ENCODE data around the gene TEX11.

DNA sequence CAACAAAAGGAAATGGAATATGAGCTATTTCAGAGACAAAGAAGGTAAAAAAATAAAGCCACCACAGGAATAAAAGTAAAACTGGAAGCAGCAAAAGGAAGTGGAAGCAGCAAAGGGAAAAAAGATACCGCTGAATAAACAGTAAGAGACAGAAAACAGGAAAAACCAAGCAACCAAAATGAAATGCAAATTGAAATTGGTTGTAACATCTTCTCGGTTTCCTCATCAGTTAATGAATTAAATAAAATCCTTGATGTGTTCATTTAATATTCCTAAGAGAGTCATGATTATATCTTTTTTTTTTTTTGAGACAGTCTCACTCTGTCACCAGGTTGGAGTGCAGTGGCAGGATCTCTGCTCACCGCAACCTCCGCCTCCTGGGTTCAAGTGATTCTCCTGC lies 331.1 kb downstream of the TEX11 start:
- TF ChIP-seq, protein P1, sequence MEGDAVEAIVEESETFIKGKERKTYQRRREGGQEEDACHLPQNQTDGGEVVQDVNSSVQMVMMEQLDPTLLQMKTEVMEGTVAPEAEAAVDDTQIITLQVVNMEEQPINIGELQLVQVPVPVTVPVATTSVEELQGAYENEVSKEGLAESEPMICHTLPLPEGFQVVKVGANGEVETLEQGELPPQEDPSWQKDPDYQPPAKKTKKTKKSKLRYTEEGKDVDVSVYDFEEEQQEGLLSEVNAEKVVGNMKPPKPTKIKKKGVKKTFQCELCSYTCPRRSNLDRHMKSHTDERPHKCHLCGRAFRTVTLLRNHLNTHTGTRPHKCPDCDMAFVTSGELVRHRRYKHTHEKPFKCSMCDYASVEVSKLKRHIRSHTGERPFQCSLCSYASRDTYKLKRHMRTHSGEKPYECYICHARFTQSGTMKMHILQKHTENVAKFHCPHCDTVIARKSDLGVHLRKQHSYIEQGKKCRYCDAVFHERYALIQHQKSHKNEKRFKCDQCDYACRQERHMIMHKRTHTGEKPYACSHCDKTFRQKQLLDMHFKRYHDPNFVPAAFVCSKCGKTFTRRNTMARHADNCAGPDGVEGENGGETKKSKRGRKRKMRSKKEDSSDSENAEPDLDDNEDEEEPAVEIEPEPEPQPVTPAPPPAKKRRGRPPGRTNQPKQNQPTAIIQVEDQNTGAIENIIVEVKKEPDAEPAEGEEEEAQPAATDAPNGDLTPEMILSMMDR (IDR thresholded peaks at IDR 0.05; ENCODE audit: insufficient read depth, low read length) = no peak
- TF ChIP-seq GABPA (IDR thresholded peaks at IDR 0.05; ENCODE audit: low read depth) (no peak), POLR2AphosphoS5 (IDR thresholded peaks at IDR 0.05; ENCODE audit: low read depth) (no peak)

Data from HL-60 (cell line).